ENCODE data around the gene TMCO4.

TMCO4 gene

GRCh38 chr1:19769211-19769932 lies 30.3 kb downstream of the TMCO4 start:
- TF ChIP-seq CTCF (conservative IDR thresholded peaks at IDR 0.05; ENCODE audit: low read depth, low read length) = no peak
- no peak overlapping the region for H3K4me3 ChIP-seq (ENCODE audit: low read depth, low read length)
- DNase-seq (ENCODE audit: low read depth) = peak; percentile 46

GRCh38 chr1:19768353-19769210 lies 31.1 kb downstream of the TMCO4 start:
- peak; percentile 59 for DNase-seq (ENCODE audit: low read depth)
- no peak overlapping the region for H3K4me3 ChIP-seq (ENCODE audit: low read depth, low read length)
- no peak for TF ChIP-seq CTCF (conservative IDR thresholded peaks at IDR 0.05; ENCODE audit: low read depth, low read length)

GRCh38 chr1:19765623-19766022 lies 34.1 kb downstream of the TMCO4 start:
- TF ChIP-seq CTCF (conservative IDR thresholded peaks at IDR 0.05; ENCODE audit: low read depth, low read length) = no peak
- DNase-seq (ENCODE audit: low read depth) = peak; percentile 94
- no peak overlapping the region for H3K4me3 ChIP-seq (ENCODE audit: low read depth, low read length)

- TF ChIP-seq CTCF (conservative IDR thresholded peaks at IDR 0.05; ENCODE audit: low read depth, low read length) = no peak
- DNase-seq (ENCODE audit: low read depth) = peak; percentile 98
- no peak overlapping the region for H3K4me3 ChIP-seq (ENCODE audit: low read depth, low read length)
These were observed 34.9 kb downstream of the TMCO4 start for GRCh38 chr1:19764848-19765247.

DNA sequence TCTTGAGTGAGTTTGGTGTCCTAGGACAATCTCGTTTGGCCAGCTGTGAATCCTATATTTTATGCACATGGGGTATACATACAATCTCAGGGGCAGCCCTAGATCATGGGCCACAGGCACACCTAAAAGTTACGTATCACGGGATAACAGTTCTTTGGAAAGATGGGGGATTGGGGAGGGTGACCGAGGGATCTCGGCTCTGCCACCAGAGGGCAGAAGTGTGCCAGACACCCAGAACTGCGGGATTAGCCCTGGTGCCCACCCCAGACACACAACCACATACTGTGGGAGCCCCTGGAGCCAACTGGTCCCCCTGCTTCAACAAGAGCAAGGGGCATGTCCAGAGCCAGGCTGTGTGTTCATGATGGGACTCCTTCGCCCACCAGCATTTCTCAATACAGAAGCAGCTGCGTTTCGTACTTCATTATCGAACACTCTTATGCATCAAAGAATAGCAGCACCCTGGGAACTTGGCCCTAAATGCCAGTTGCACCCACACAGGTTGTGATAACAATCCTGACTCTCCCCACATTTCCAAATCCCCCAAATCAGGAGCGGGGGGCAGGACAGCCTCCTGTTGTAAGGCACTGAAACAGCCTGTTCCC lies 37.4 kb downstream of the TMCO4 start:
- TF ChIP-seq CTCF (conservative IDR thresholded peaks at IDR 0.05; ENCODE audit: low read depth, low read length) = peak; percentile 92
- DNase-seq (ENCODE audit: low read depth) = peak; percentile 49
- no peak overlapping the region for H3K4me3 ChIP-seq (ENCODE audit: low read depth, low read length)

- no peak for DNase-seq (ENCODE audit: low read depth)
- H3K4me3 ChIP-seq (ENCODE audit: low read depth, low read length) = no peak overlapping the region
- no peak for TF ChIP-seq CTCF (conservative IDR thresholded peaks at IDR 0.05; ENCODE audit: low read depth, low read length)
These were observed 40.0 kb downstream of the TMCO4 start for GRCh38 chr1:19759740-19760089.
